Endometrial microvascular endothelial cells (primary cell): ENCODE results near the gene FBXO40. TPM values are rescaled to one million over a fixed set of nuclear protein-coding genes. Genes with fewer than 3 reads are reported as not detected.
"Not testable (repeated sequence)": the region's sequence is repeated elsewhere in the genome, so short reads cannot be mapped to it uniquely, and the experiment has no call there.

Experiments
- in situ Hi-C: cut with HindIII; loops from 2 replicates; pipeline ENCODE4 v1.10.0; 2017; ENCODE audit warnings: low sequenced_read_pairs, low pct_unique_long_range_greater_than_20kb; ENCODE audit errors: inconsistent ontology term
- total RNA-seq: library from RNA; depleted of rRNA; stranded (reverse); fragments of >200 nt; gene quantifications from one replicate; pipeline ENCODE4 v1.2.3, GENCODE V29; 2015; ENCODE audit errors: inconsistent ontology term

FBXO40 gene
- not detected for total RNA-seq

- in situ Hi-C loops, result no loop called here
These were observed at the start of gene FBXO40 for GRCh38 chr3:121592856-121593702. Gene FBXO40, plus strand, starts transcription at chr3:121593379. Its CDS starts 27,197 bp downstream, at chr3:121620576.

GRCh38 chr3:121545049-121545573 lies 48.1 kb upstream of the FBXO40 start:
- in situ Hi-C loops, result no loop called here

GRCh38 chr3:121545574-121546455 lies 47.4 kb upstream of the FBXO40 start, which contains the start of gene POLQ:
Gene POLQ, minus strand, starts transcription at chr3:121545988. Its CDS starts 111 bp downstream, at chr3:121545877.
- in situ Hi-C loops, result no loop called here

GRCh38 chr3:121552379-121552778 lies 40.8 kb upstream of the FBXO40 start:
- in situ Hi-C loops, result no loop called here

- in situ Hi-C loops, result no loop called here
These were observed 40.4 kb upstream of the FBXO40 start for GRCh38 chr3:121552797-121553196.

GRCh38 chr3:121557426-121557934 lies 35.7 kb upstream of the FBXO40 start:
- in situ Hi-C loops, result no loop called here

GRCh38 chr3:121562148-121562547 lies 31.0 kb upstream of the FBXO40 start:
- in situ Hi-C loops, result no loop called here

GRCh38 chr3:121566773-121567172 lies 26.4 kb upstream of the FBXO40 start:
- in situ Hi-C loops, result no loop called here

GRCh38 chr3:121567649-121568048 lies 25.5 kb upstream of the FBXO40 start, which contains the start of gene ARGFX:
Gene ARGFX, plus strand, starts transcription at chr3:121567949. Its CDS starts 2,765 bp downstream, at chr3:121570714.
- in situ Hi-C loops, result no loop called here

GRCh38 chr3:121574449-121574848 lies 18.7 kb upstream of the FBXO40 start:
- in situ Hi-C loops, result no loop called here

- in situ Hi-C loops, result no loop called here
These were observed 11.5 kb upstream of the FBXO40 start for GRCh38 chr3:121581691-121582090.

- in situ Hi-C loops, result no loop called here
These were observed 8.8 kb upstream of the FBXO40 start for GRCh38 chr3:121584418-121584817.

GRCh38 chr3:121593806-121594205 lies 627 bp downstream of the FBXO40 start:
- in situ Hi-C loops, result not testable (repeated sequence)

GRCh38 chr3:121594850-121595249 lies 1.7 kb downstream of the FBXO40 start:
- in situ Hi-C loops, result no loop called here

GRCh38 chr3:121595765-121596406 lies 2.7 kb downstream of the FBXO40 start:
- in situ Hi-C loops, result no loop called here

GRCh38 chr3:121598564-121598963 lies 5.4 kb downstream of the FBXO40 start:
- in situ Hi-C loops, result no loop called here

GRCh38 chr3:121599900-121600299 lies 6.7 kb downstream of the FBXO40 start:
- in situ Hi-C loops, result not testable (repeated sequence)

GRCh38 chr3:121601212-121601812 lies 8.1 kb downstream of the FBXO40 start:
- in situ Hi-C loops, result no loop called here
